Heart right ventricle (tissue), 16 donors: ENCODE results near the gene SRP14. TPM values are rescaled to one million over a fixed set of nuclear protein-coding genes. Genes with fewer than 3 reads are reported as not detected.

Experiments used
- ATAC-seq, 8 donors: fragments of 200-7000 bp; cut with Tn5 transposase; one replicate each; pipeline ENCODE4 v1.9.1; 2020; ENCODE audit warnings: mild to moderate bottlenecking in 8 of 8, moderate library complexity in 8 of 8, moderate number of reproducible peaks in 1 of 8
- DNase-seq, 2 donors: peaks; one replicate each; pipeline ENCODE4 v3.0.0-alpha.2; 2020
- H3K27ac ChIP-seq, 10 donors: fragments of 200-600 bp; sonication (generic) in 2 of 10; one replicate each; pipeline versions ENCODE4 v1.5.0 to v1.8.0; 2020 to 2022; ENCODE audit warnings: mild to moderate bottlenecking in 3 of 10
- H3K27me3 ChIP-seq, 7 donors: fragments of 200-600 bp; one replicate each; pipeline ENCODE4 v1.8.0; 2021 to 2022; ENCODE audit warnings: mild to moderate bottlenecking in 2 of 7
- H3K36me3 ChIP-seq, 9 donors: fragments of 200-600 bp; sonication (generic) in 1 of 9; one replicate each; pipeline versions ENCODE4 v1.5.0 to v1.8.0; 2020 to 2022; ENCODE audit warnings: mild to moderate bottlenecking in 2 of 9
- H3K4me1 ChIP-seq, 9 donors: fragments of 200-600 bp; sonication (generic) in 1 of 9; one replicate each; pipeline versions ENCODE4 v1.5.0 to v1.8.0; 2020 to 2022; ENCODE audit warnings: mild to moderate bottlenecking in 4 of 9
- H3K4me3 ChIP-seq, 10 donors: fragments of 200-600 bp; sonication (generic) in 2 of 10; one replicate each; pipeline versions ENCODE4 v1.5.0 to v1.8.0; 2020 to 2022; ENCODE audit warnings: mild to moderate bottlenecking in 7 of 10, moderate library complexity in 2 of 10
- H3K9me3 ChIP-seq, 11 donors: fragments of 200-600 bp in 10 of 11; sonication (generic) in 2 of 11; one replicate each; pipeline versions ENCODE4 v1.5.0 to v1.8.0; 2013 to 2022; ENCODE audit warnings: mild to moderate bottlenecking in 2 of 11, control low read depth in 1 of 11, moderate library complexity in 1 of 11
- WGBS, 2 donors: extraction: QIAGEN DNeasy Blood & Tissue Kit; methylation state at CpG; one replicate each; pipeline ENCODE4 v1.1.7; 2013; ENCODE audit warnings: inconsistent platforms in 1 of 2; 5-methylcytosine and 5-hydroxymethylcytosine counted together
- intact Hi-C, 10 donors: fragments of 100-400 bp; cut with DNase I; formaldehyde crosslinking; loops; one replicate each; pipeline versions ENCODE4 v1.11.1 to v1.14.2; 2022
- polyA plus RNA-seq, 2 donors: library from polyadenylated mRNA; stranded (reverse); fragments of 200-250 nt; gene quantifications; one replicate each; pipeline ENCODE4 v1.2.3, GENCODE V29; 2013
- total RNA-seq, 10 donors: library from RNA; stranded (reverse); fragmentation: NEBNext Ultra II Directional in 3 of 10; extraction: Animal tissue kit (Norgen Biotek cat#: 25700) in 3 of 10; gene quantifications; one replicate each; pipeline versions ENCODE4 v1.2.1 to v1.2.4, GENCODE V29; 2021 to 2023
- TF ChIP-seq, protein P1 (sequence below), 9 donors: fragments of 200-600 bp; sonication (generic) in 2 of 9; IDR thresholded peaks; one replicate each; pipeline versions ENCODE4 v1.5.0 to v1.8.0; 2021 to 2022; ENCODE audit warnings: antibody characterized with exemption in 9 of 9, mild to moderate bottlenecking in 5 of 9, moderate library complexity in 1 of 9
- donor health status: Arrhythmogenic right ventricular cardiomyopathy.
- donor health status: ischemic (EF 13 %, LVEDD 7.1; RV severe dilation, severe dysfunction).
- donor health status: healthy with polysubstance abuse.
- donor health status: DM: no; HTN: yes; CAD: no.
- donor health status: DM: no; HTN: no; CAD: no.
- donor health status: ischemic (EF 25% LVEDD 6.9; RV normal size, moderate dysfunction).
- donor health status: ischemic (EF 25% LVEDD 5.7; RV mildly dilated, moderate dysfunction).
- donor health status: healthy.
- donor health status: DM: yes; HTN: yes; CAD: no.
- donor health status: Ischemic cardiomyopathy.
- donor health status: ischemic (EF 35%, LVEDD 5.7; RV mildly dilated, moderate dysfunction).
- donor health status: nonischemic (EF 11% LVEDD 7.7; RV severe dilation, severe dysfunction).
- donor health status: DM: yes; HTN: yes; CAD: no.
- donor health status: PGD.
- donor health status: ischemic (EF 29% LVEDD 5.4; RV normal size, mild dysfunction).
- donor health status: nonischemic (EF 23%, LVEDD 6.1; RV moderate dilation, normal function).

SRP14 gene
- total and polyA plus RNA-seq, 12 donors, result 189 to 699 (median 216) TPM

DNA sequence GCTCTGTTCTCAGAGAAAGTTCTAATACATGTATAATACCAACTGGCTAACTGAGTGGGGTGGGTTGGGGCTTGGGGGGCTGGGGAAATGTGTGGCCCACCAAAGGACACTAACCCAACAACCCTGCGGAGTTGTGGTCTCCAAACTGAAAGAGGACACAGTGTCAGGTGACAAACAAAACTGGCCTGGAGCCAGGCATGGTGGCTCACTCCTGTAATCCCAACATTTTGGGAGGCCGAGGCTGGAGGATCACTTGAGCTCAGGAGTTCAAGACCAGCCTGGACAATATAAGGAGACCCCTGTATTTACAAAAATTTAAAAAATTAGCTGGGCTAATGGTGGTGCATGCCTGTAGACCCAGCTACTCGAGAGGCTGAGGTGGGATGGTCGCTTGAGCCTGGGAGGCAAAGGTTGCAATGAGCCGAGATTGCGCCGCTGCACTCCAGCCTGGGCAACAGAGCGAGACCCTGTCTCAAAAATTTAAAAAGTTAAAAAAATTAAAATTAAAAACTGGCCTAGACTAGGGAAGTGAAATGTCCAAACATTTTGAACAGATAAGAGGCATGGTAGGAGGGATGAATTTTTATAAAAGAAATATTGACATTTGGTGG, 31.7 kb upstream of the SRP14 start:
- intact Hi-C loops, result no loop called here
- Histone ChIP-seq H3K4me3 (no peak overlapping the region), H3K4me1 (peaks cover 11 to 39% (median 28%) of the 10 kb centered on the region in 9 donors), H3K36me3 (peaks cover 0 to 2% (median 0%) of the 10 kb centered on the region in 9 donors), H3K27me3 (no peaks in the 10 kb centered on the region), H3K9me3 (no peaks in the 10 kb centered on the region), H3K27ac (peak overlapping the region in 1 of 10 donors; percentile 80)
- 97 to 98% methylated on average over 8 of the region's 8 CpGs for WGBS, 2 donors
- DNase-seq (no peak), ATAC-seq (no peak)
- TF ChIP-seq, protein P1, sequence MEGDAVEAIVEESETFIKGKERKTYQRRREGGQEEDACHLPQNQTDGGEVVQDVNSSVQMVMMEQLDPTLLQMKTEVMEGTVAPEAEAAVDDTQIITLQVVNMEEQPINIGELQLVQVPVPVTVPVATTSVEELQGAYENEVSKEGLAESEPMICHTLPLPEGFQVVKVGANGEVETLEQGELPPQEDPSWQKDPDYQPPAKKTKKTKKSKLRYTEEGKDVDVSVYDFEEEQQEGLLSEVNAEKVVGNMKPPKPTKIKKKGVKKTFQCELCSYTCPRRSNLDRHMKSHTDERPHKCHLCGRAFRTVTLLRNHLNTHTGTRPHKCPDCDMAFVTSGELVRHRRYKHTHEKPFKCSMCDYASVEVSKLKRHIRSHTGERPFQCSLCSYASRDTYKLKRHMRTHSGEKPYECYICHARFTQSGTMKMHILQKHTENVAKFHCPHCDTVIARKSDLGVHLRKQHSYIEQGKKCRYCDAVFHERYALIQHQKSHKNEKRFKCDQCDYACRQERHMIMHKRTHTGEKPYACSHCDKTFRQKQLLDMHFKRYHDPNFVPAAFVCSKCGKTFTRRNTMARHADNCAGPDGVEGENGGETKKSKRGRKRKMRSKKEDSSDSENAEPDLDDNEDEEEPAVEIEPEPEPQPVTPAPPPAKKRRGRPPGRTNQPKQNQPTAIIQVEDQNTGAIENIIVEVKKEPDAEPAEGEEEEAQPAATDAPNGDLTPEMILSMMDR (IDR thresholded peaks at IDR 0.05), result no peak

DNA sequence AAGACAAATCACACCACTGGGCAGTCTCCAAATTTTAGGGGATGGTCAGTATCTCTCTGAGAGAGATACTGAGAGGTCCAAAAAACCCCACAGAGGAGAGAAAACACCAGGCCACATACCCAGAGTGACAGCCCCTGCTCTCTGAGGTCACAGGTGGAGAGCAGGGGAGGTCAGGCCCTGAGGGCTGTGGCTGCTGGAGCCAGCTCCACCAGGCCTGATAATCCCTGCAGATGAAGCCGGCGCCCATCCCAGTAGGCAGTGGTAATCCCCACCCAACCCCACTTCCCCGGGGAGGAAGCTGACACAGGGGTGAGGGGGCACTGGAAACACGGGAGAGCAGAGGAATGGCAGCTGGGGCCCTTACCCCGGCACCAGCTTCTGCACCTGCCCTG, 31.2 kb upstream of the SRP14 start:
- H3K36me3 ChIP-seq, result peaks cover 0 to 7% (median 0%) of the 10 kb centered on the region in 9 donors
- intact Hi-C loops, result no loop called here
- ATAC-seq (no peak), DNase-seq (no peak)
- H3K27ac ChIP-seq, result peak overlapping the region in 6 of 10 donors; percentile 59 to 86 (median 79)
- no peaks in the 10 kb centered on the region for H3K27me3 ChIP-seq
- H3K4me3 ChIP-seq, result no peak overlapping the region
- H3K9me3 ChIP-seq, result no peaks in the 10 kb centered on the region
- TF ChIP-seq, protein P1 (IDR thresholded peaks at IDR 0.05), result no peak
- 69 to 72% methylated on average over 5 of the region's 5 CpGs for WGBS, 2 donors
- peaks cover 11 to 39% (median 28%) of the 10 kb centered on the region in 9 donors for H3K4me1 ChIP-seq

DNA sequence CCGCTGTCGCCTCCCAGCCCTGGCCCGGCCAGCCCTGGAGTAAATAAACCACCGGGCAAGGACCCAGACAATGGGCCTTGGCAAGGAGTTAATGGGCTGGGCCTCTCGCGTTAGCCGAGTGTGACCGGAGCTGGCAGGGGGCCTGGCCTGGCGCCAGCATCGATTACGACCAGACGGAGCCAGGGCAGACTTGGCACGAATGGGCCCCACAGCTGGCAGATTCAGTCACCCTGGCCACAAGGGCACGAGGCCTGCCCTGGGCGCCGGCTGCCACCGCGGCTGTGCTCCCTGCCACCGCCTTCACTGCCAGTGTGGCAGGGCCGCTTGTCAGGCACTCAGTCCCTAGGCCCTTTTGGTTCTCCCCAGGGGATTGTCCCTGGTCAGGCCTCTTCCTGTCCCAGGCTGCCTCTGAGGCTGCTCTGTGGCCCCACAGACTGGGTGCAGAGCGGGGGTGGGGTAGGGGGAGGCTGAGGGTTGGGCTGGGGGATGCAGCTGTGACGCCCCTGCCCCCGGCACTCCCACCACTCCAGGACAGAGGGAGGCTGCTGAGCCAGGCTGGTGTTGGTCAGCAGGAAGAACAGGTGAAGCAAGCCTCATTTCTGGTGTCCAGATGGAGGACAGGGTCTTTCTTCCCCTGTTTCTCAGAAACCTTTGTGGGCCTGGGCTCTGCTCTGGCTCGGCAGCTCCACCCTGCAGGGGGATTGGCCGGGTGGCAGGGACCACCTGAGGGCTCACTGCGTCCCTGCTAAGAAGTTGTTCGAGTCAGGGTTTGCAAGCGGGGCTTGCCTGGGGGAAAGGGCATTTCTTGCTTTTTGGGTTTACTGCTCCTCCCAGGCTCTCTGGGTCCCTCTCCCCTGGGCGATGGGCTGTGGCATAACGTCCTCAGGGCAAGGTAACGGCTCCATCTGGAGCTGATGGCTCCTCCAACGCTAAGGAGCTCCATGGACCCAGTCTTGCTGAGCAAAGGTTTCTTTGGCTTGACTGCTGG, 30.5 kb upstream of the SRP14 start:
- ATAC-seq (peak; percentile 87 to 97 (median 94)), DNase-seq (peak; percentile 91 to 92)
- intact Hi-C loops, result loop anchor here in 2 of 10 donors (1.0 to 5.0 kb wide), 2 partner anchors 33 to 35 kb away; no protein-coding TSS in a partner anchor
- Histone ChIP-seq H3K27ac (peak overlapping the region in 9 of 10 donors; percentile 21 to 86 (median 71)), H3K4me1 (peaks cover 11 to 39% (median 26%) of the 10 kb centered on the region in 9 donors), H3K36me3 (peaks cover 0 to 14% (median 0%) of the 10 kb centered on the region in 9 donors), H3K4me3 (no peak overlapping the region), H3K9me3 (no peaks in the 10 kb centered on the region), H3K27me3 (no peaks in the 10 kb centered on the region)
- TF ChIP-seq, protein P1 (IDR thresholded peaks at IDR 0.05), result no peak
- WGBS, 2 donors, result 36 to 38% methylated on average over 32 of the region's 32 CpGs

DNA sequence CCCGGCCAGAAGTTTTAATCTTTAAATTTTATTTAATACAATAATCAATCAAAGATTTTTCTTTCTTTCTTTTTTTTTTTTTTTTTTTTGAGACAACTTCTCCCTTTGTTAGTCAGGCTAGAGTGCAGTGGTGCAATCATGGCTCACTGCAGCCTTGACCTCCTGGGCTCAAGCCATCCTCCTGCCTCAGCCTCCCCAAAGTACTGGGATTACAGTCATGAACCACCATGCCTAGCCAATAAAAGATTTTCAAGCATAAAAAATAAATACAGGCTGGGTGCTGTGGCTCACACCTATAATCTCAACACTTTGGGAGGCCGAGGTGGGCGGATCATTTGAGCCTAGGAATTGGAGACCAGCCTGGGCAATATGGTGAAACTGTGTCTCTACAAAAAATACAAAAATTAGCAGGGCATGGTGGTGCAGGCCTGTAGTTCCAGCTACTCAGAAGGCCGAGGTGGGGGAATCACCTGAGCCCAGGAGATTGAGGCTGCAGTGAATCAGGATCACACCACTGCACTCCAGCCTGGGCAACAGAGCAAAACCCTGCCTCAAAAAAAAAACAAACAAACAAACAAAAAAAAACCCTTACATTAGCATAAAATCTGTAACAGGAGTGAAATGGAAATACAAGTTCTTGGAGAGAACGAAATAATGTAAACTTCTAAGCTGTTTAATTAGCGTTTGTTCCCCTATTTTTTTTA, 29.1 kb upstream of the SRP14 start:
- Histone ChIP-seq H3K27ac (no peak overlapping the region), H3K36me3 (peaks cover 0 to 17% (median 0%) of the 10 kb centered on the region in 9 donors), H3K27me3 (no peaks in the 10 kb centered on the region), H3K4me1 (peaks cover 12 to 50% (median 32%) of the 10 kb centered on the region in 9 donors), H3K9me3 (no peaks in the 10 kb centered on the region), H3K4me3 (no peak overlapping the region)
- 89 to 91% methylated on average over 6 of the region's 6 CpGs for WGBS, 2 donors
- intact Hi-C loops, result loop anchor here in 1 of 10 donors (5.0 kb wide), 1 partner anchor 34 kb away; no protein-coding TSS in a partner anchor
- ATAC-seq, result no peak
- TF ChIP-seq, protein P1 (IDR thresholded peaks at IDR 0.05), result no peak
- DNase-seq, result no peak
